Measurements from ENCODE around the gene LBR. TPM values are rescaled to one million over a fixed set of nuclear protein-coding genes. Genes with fewer than 3 reads are reported as not detected.

Gene LBR
- polyA plus RNA-seq, 1 donor (not counting 4 experiments of a cell fraction or from before 2014, with no cell fraction given), result 30.5 TPM

DNA sequence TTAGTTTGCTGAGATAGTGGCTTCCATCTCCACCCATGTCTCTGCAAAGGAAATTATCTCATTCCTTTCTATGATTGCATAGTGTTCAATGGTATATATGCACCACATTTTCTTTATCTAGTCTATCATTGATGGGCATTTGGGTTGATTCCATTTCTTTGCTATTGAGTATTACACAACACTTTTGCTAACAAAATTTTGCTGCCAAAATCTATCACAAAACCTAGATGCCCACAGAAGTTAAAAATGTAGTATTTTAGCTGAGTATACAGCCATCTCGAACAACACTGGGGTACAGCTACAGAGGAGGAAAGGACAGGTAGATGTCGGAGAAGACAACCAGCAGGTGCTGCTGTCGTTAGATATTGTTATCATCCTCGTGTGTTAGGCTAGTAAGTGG, 67.7 kb downstream of the LBR start:
- FAIRE-seq (no peak), DNase-seq (ENCODE audit: low read depth, low spot score) (no peak)
- Histone ChIP-seq H3K9ac (ENCODE audit: control insufficient read depth, extremely low read depth, insufficient read depth, low read length) (no peak overlapping the region), H3K4me3 (ENCODE audit: control insufficient read depth in 2 of 3, extremely low read depth in 1 of 3, insufficient read depth in 2 of 3, low read depth in 1 of 3, low read length in 3 of 3) (no peak overlapping the region), H3K79me2 (ENCODE audit: control insufficient read depth, insufficient read depth, low read length) (no peaks in the 10 kb centered on the region), H3K27me3 (ENCODE audit: control insufficient read depth, extremely low read depth, insufficient read depth, low read length) (no peaks in the 10 kb centered on the region), H3K9me3 (ENCODE audit: control insufficient read depth, low read depth, low read length) (no peaks in the 10 kb centered on the region), H3K9me1 (ENCODE audit: control insufficient read depth, extremely low read depth, insufficient read depth, low read length) (no peaks in the 10 kb centered on the region), H3K4me2 (ENCODE audit: control insufficient read depth, extremely low read depth, insufficient read depth, low read depth, low read length) (no peak overlapping the region), H2AFZ (ENCODE audit: control insufficient read depth, low read length) (no peak overlapping the region), H3K36me3 (ENCODE audit: control insufficient read depth in 2 of 2, extremely low read depth in 1 of 2, insufficient read depth in 2 of 2, low read length in 2 of 2) (no peaks in the 10 kb centered on the region), H3K27ac (ENCODE audit: control insufficient read depth, insufficient read depth, low read length) (no peak overlapping the region), H4K20me1 (ENCODE audit: control insufficient read depth, extremely low read depth, insufficient read depth, low read length) (no peaks in the 10 kb centered on the region), H3K4me1 (ENCODE audit: control insufficient read depth, extremely low read depth, insufficient read depth, low read length) (no peaks in the 10 kb centered on the region)
- dilution Hi-C loops (cut with MboI; ENCODE audit: extremely low pct_ligation_motif_present, low sequenced_read_pairs), result no loop called here
- TF ChIP-seq, protein P1, sequence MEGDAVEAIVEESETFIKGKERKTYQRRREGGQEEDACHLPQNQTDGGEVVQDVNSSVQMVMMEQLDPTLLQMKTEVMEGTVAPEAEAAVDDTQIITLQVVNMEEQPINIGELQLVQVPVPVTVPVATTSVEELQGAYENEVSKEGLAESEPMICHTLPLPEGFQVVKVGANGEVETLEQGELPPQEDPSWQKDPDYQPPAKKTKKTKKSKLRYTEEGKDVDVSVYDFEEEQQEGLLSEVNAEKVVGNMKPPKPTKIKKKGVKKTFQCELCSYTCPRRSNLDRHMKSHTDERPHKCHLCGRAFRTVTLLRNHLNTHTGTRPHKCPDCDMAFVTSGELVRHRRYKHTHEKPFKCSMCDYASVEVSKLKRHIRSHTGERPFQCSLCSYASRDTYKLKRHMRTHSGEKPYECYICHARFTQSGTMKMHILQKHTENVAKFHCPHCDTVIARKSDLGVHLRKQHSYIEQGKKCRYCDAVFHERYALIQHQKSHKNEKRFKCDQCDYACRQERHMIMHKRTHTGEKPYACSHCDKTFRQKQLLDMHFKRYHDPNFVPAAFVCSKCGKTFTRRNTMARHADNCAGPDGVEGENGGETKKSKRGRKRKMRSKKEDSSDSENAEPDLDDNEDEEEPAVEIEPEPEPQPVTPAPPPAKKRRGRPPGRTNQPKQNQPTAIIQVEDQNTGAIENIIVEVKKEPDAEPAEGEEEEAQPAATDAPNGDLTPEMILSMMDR (optimal IDR thresholded peaks at IDR 0.05 in 1 of 3, IDR thresholded peaks at IDR 0.05 in 1 of 3, conservative IDR thresholded peaks at IDR 0.05 in 1 of 3; ENCODE audit: extremely low read depth in 1 of 3, insufficient read depth in 2 of 3, low read length in 3 of 3), result no peak
- TF ChIP-seq EZH2 (IDR thresholded peaks at IDR 0.05; ENCODE audit: low read length), result no peak

DNA sequence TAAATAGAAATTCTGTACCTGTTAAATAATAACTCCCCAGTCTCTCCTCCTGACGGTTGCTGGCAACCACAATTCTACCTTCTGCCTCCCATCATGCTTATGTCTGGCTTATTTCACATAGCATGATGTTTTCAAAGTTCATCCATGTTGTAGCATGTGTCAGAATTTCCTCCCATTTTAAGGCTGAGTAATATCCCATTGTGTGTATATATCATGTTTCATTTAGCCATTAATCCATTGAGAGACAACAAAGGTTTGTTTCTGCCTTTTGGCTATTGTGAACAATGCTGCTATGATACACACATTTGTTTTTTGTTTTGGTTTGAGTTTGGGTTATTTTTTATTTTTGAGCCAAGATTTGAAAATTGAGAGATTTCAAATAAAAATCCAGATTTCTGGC, 72.0 kb downstream of the LBR start:
- H3K4me2 ChIP-seq (ENCODE audit: control insufficient read depth, extremely low read depth, insufficient read depth, low read depth, low read length), result no peak overlapping the region
- no peaks in the 10 kb centered on the region for H3K9me1 ChIP-seq (ENCODE audit: control insufficient read depth, extremely low read depth, insufficient read depth, low read length)
- H2AFZ ChIP-seq (ENCODE audit: control insufficient read depth, low read length), result no peak overlapping the region
- no peaks in the 10 kb centered on the region for H4K20me1 ChIP-seq (ENCODE audit: control insufficient read depth, extremely low read depth, insufficient read depth, low read length)
- no peaks in the 10 kb centered on the region for H3K27me3 ChIP-seq (ENCODE audit: control insufficient read depth, extremely low read depth, insufficient read depth, low read length)
- H3K27ac ChIP-seq (ENCODE audit: control insufficient read depth, insufficient read depth, low read length), result no peak overlapping the region
- DNase-seq (ENCODE audit: low read depth, low spot score) (no peak), FAIRE-seq (no peak)
- H3K9me3 ChIP-seq (ENCODE audit: control insufficient read depth, low read depth, low read length), result no peaks in the 10 kb centered on the region
- no peaks in the 10 kb centered on the region for H3K36me3 ChIP-seq (ENCODE audit: control insufficient read depth in 2 of 2, extremely low read depth in 1 of 2, insufficient read depth in 2 of 2, low read length in 2 of 2)
- no peak for TF ChIP-seq EZH2 (IDR thresholded peaks at IDR 0.05; ENCODE audit: low read length)
- TF ChIP-seq, protein P1 (optimal IDR thresholded peaks at IDR 0.05 in 1 of 3, IDR thresholded peaks at IDR 0.05 in 1 of 3, conservative IDR thresholded peaks at IDR 0.05 in 1 of 3; ENCODE audit: extremely low read depth in 1 of 3, insufficient read depth in 2 of 3, low read length in 3 of 3), result no peak
- H3K4me3 ChIP-seq (ENCODE audit: control insufficient read depth in 2 of 3, extremely low read depth in 1 of 3, insufficient read depth in 2 of 3, low read depth in 1 of 3, low read length in 3 of 3), result no peak overlapping the region
- dilution Hi-C loops (cut with MboI; ENCODE audit: extremely low pct_ligation_motif_present, low sequenced_read_pairs), result no loop called here
- no peaks in the 10 kb centered on the region for H3K79me2 ChIP-seq (ENCODE audit: control insufficient read depth, insufficient read depth, low read length)
- H3K9ac ChIP-seq (ENCODE audit: control insufficient read depth, extremely low read depth, insufficient read depth, low read length), result no peak overlapping the region
- H3K4me1 ChIP-seq (ENCODE audit: control insufficient read depth, extremely low read depth, insufficient read depth, low read length), result peaks cover 2% of the 10 kb centered on the region
